HG02642 (cell line): ENCODE data around the gene FUT4.
A peak's percentile ranks its signal among the peaks of the same experiment; 100 is the strongest.
"Not testable (repeated sequence)": the region's sequence is repeated elsewhere in the genome, so short reads cannot be mapped to it uniquely, and the experiment has no call there.

Experiments
- ATAC-seq: cut with Tn5 transposase; IDR thresholded peaks from one replicate; pipeline ENCODE4 v1.9.1; 2021; ENCODE audit warnings: mild to moderate bottlenecking; ENCODE audit not compliant: unreplicated experiment, poor library complexity

Gene FUT4

GRCh38 chr11:94560834-94561233 is 17.1 kb downstream of the FUT4 start:
- ATAC-seq, result no peak

GRCh38 chr11:94563176-94563847 is 19.6 kb downstream of the FUT4 start:
- ATAC-seq, result no peak

GRCh38 chr11:94563848-94564467 is 20.2 kb downstream of the FUT4 start:
- ATAC-seq, result no peak

- no peak for ATAC-seq
These were observed 23.5 kb downstream of the FUT4 start, which contains the start of gene PIWIL4 for GRCh38 chr11:94567181-94567670. TSS of gene PIWIL4 (plus strand) at chr11:94567368. CDS start at chr11:94567519, 151 bp downstream.

GRCh38 chr11:94568200-94568599 is 24.5 kb downstream of the FUT4 start:
- no peak for ATAC-seq

- ATAC-seq, result no peak
These were observed 25.0 kb downstream of the FUT4 start for GRCh38 chr11:94568717-94569116.

GRCh38 chr11:94572975-94573374 is 29.3 kb downstream of the FUT4 start:
- not testable (repeated sequence) for ATAC-seq

- ATAC-seq, result no peak
These were observed 30.7 kb downstream of the FUT4 start for GRCh38 chr11:94574193-94574961.

- no peak for ATAC-seq
These were observed 32.6 kb downstream of the FUT4 start for GRCh38 chr11:94576306-94576705.

GRCh38 chr11:94577841-94578240 is 34.1 kb downstream of the FUT4 start:
- no peak for ATAC-seq

- ATAC-seq, result peak; percentile 50
These were observed 38.2 kb downstream of the FUT4 start for GRCh38 chr11:94581926-94582325.

- ATAC-seq, result no peak
These were observed 39.6 kb downstream of the FUT4 start for GRCh38 chr11:94583213-94583865.

- peak; percentile 64 for ATAC-seq
These were observed 40.3 kb downstream of the FUT4 start for GRCh38 chr11:94583866-94584500.

- ATAC-seq, result no peak
These were observed 41.3 kb downstream of the FUT4 start for GRCh38 chr11:94584978-94585377.

- no peak for ATAC-seq
These were observed 41.7 kb downstream of the FUT4 start for GRCh38 chr11:94585399-94585798.

- ATAC-seq, result no peak
These were observed 42.8 kb downstream of the FUT4 start for GRCh38 chr11:94586546-94586945.

GRCh38 chr11:94586978-94587377 is 43.3 kb downstream of the FUT4 start:
- ATAC-seq, result no peak

- no peak for ATAC-seq
These were observed 44.7 kb downstream of the FUT4 start for GRCh38 chr11:94588366-94588942.

- ATAC-seq, result no peak
These were observed 46.8 kb downstream of the FUT4 start for GRCh38 chr11:94590352-94591041.
